ACHN (cell line): Measurements from ENCODE around the gene CNTROB.
"Not testable (repeated sequence)": the region's sequence is repeated elsewhere in the genome, so short reads cannot be mapped to it uniquely, and the experiment has no call there.

Experiments used
- DNase-seq: peaks from one replicate; pipeline ENCODE4 v3.0.0-alpha.2; 2015
- in situ Hi-C: cut with HindIII; loops from 2 replicates; pipeline ENCODE4 v1.10.0; 2017; ENCODE audit warnings: low sequenced_read_pairs, low pct_ligation_motif_present, low pct_unique_long_range_greater_than_20kb

The CNTROB gene

DNA sequence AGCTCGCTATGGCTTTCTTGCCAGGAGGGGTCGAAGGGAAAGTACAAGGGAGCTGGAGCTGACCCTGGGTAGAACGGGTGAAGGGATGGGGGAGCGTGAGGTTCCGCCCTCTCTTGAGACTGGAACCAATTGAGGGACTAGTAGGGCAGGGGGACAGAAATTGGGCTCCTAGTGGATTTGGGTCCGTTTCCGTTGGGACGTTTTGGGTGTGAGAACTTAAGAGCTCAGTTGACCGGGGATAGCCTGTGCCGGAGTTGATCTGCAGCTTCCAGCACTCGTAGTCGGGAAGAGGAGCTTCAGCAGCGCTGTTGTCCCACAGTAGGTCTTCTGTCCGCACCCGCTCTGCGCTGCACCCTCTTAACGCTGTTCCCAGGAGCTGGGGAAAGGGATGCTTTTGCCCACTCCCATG, 481 bp downstream of the CNTROB start:
- in situ Hi-C loops = no loop called here

DNA sequence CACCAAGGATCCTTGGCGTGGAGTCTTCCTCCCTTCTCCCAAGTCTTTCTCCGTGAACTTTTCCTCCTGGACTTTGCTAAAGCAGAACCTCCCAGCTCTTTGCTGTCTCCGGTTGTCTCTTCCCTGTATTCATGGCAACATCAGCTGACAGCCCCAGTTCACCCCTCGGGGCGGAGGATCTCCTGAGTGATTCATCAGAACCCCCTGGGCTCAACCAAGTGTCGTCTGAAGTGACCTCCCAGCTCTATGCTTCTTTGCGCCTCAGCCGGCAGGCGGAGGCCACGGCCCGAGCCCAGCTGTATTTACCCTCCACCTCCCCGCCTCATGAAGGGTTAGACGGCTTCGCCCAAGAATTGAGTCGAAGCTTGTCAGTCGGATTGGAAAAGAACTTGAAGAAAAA, 943 bp downstream of the CNTROB start:
- in situ Hi-C loops = no loop called here
- peak; percentile 73 for DNase-seq

More for the DNA sequence above, 481 bp downstream of the CNTROB start:
- peak; percentile 28 for DNase-seq

DNA sequence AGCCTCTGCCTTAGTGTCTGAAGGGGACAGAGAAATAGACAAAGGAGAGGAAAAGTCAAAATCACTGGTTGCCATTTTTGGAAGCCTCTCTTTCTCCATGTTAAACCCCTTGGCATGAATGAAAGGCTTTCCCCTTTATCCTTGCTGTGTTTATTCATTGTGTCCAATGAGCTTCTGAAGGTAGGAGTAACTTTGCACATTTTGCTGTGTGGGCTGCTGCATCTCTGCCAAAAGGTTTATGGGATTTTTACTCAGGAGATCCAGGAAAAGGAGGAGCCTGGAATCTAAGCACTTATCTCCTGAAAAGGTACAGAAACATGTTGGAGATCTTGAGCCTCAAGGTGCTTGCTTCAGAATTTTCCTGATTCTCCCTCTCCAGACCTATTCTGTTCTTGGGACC, 3.9 kb downstream of the CNTROB start:
- in situ Hi-C loops = no loop called here
- no peak for DNase-seq

DNA sequence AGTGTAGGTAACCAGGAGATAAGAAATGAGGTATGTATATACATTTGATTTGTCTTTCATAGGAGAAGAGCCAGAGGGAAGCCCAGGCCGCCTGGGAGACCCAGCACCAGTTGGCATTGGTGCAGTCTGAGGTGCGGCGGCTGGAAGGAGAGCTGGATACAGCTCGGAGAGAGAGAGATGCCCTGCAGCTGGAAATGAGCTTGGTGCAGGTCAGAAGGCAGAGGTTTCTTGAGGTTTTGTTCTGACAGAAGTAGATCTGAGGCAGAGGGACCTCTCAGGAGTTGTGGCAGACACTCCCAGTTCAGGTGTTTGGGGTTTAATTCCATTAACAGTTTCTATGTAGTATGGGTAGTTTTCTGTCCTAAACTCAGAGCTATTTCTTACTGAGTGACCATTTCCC, 8.0 kb downstream of the CNTROB start:
- no peak for DNase-seq
- in situ Hi-C loops = no loop called here

DNA sequence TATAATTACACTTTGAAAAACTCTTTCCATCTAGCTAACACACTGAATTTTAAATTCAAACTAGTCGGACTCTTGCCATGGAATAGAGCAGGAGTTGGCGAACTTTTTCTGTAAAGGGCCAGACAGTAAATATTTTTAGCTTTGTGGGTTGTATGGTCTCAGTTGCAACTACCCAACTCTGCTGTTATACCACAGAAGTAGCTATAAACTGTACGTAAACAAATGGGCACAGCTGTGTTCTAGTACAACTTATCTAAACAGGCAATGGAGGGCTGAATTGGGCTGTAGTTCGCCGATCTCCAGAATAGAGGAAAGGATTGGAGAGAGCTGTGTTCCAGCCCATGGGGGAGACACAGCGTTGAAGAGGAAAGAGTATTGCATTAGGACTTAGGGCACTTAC, 8.7 kb downstream of the CNTROB start:
- no peak for DNase-seq
- in situ Hi-C loops = no loop called here

DNA sequence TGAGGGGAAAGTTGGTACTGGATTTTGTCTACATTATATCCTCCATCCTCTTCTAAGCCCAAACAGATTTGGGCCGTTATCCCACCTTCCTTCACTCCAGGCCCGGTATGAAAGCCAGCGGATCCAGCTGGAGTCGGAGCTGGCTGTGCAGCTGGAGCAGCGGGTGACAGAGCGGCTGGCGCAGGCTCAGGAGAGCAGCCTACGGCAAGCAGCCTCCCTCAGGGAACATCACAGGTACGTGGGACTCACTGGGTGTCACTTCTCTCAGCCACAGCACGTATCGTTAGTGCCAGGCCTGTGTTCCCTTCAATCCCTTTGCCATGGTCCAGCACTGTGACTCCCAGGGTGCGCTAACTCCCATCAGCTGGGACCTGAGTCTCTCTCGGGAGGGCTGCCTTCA, 11.3 kb downstream of the CNTROB start:
- in situ Hi-C loops = no loop called here
- DNase-seq = no peak

DNA sequence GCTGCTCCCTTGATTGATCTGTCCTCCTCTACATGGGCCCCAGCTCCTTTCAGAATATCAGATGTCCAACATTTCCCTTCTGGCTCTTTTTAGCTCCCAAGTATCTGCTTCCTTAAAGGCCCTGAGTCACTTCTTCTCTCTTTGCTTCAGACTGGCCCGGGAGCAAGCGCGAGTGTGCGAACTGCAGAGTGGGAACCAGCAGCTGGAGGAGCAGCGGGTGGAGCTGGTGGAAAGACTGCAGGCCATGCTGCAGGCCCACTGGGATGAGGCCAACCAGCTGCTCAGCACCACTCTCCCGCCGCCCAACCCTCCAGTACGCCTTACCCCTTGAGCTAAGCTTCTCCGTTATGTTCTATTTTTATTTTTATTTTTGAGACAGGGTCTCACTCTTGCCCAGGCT, 12.3 kb downstream of the CNTROB start:
- no peak for DNase-seq
- in situ Hi-C loops = no loop called here

DNA sequence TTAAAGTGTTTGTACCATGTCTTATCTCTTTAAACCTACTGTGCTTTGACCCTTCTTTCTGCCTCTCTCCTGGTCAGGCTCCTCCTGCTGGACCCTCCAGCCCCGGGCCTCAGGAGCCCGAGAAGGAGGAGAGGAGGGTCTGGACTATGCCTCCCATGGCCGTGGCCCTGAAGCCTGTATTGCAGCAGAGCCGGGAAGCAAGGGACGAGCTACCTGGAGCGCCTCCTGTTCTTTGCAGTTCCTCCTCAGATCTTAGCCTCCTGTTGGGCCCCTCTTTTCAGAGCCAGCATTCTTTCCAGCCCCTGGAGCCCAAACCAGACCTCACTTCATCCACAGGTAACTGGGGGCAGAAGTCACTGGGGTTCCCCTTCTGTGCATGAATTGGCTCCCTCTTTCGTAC, 13.6 kb downstream of the CNTROB start:
- in situ Hi-C loops = no loop called here

DNA sequence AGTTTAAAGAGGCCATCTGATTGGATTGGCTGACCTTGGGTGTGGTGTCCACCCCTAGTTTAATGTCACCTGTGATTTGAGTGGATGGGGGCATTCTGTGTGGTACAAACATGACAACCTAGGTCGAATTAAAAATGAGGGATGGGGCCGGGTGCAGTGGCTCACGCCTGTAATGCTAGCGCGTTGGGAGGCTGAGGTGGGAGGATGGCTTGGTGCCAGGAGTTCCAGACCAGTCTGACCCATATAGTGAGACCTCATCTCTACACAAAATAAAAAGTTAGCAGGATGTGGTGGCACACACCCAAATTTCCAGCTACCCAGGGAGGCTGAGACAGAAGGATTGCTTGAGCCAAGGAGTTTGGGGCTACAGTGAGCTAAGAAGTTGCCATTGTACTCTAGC, 14.4 kb downstream of the CNTROB start:
- DNase-seq = no peak
- in situ Hi-C loops = no loop called here

More for the DNA sequence above, 13.6 kb downstream of the CNTROB start:
- no peak for DNase-seq

DNA sequence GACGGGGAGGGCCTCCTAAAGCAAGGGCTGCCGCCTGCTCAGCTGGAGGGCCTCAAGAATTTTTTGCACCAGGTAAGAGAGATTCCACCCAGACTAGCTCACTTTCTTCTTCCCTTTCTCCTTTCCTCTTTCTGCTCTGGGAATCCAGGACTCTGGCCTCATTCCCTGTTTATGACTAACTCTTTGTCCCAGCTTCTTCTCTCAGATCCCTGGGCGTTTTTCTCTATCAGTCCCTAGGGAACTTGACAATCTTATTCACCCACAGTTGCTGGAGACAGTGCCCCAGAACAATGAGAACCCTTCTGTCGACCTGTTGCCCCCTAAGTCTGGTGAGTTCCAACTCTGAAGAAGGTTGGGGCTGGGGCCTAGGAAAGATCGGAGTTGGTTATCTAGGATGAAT, 15.6 kb downstream of the CNTROB start:
- in situ Hi-C loops = no loop called here
- DNase-seq = no peak

DNA sequence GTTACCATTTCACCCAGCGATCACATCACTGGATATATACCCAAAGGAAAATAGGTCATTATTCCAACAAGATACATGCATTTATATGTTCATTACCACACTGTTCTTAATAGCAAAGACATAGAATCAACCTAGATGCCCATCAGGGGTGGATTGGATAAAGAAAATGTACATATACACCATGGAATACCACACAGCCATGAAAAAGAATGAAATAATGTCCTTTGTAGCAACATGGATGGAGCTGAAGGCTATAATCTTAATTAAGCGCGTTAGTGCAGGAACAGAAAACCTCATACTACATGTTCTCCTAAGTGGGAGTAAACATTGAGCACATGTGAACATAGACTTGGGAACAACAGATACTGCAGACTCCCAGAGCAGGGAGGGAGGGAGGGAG, 18.6 kb downstream of the CNTROB start:
- no peak for DNase-seq
- in situ Hi-C loops = no loop called here

DNA sequence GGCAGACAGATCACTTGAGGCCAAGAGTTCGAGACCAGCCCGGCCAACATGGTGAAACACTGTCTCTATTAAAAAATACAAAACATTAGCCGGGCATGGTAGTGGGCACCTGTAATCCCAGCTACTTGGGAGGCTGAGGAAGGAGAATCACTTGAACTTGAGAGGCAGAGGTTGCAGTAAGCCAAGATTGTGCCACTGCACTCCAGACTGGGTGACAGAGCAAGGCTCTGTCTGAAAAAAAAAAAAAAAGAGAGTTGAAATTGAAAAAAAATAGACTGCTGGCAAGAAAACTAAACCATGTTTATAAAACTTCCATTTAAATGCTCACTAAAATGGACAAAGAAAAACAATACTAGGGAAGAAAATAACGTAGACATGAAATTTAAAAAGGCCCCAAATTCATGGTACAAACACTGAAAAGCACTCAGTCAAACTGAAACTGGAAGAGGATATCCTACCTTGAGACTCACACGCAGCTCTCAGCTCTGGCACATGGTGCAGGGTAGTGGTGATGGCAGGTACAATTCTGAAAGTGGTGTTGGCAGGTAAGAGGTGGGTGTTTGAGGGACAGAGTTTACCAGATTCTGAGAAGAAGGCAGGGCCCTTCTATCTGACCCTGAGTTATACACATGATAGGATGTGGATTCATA, 19.3 kb downstream of the CNTROB start:
- DNase-seq = no peak
- in situ Hi-C loops = no loop called here

DNA sequence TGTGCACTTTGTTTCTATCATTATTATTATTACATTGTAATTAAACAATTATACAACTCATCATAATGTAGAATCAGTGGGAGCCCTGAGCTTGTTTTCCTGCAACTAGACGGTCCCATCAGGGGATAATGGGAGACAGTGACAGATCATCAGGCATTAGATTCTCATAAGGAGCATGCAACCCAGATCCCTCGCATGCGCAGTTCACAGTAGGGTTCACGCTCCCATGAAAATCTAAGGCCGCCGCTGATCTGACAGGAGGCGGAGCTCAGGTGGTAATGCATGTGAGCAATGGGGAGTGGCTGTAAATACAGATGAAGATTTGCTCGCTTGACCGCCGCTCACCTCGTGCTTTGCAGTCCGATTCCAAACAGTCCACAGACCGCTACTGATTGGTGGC, 21.3 kb downstream of the CNTROB start:
- in situ Hi-C loops, DNase-seq: not testable (repeated sequence)

DNA sequence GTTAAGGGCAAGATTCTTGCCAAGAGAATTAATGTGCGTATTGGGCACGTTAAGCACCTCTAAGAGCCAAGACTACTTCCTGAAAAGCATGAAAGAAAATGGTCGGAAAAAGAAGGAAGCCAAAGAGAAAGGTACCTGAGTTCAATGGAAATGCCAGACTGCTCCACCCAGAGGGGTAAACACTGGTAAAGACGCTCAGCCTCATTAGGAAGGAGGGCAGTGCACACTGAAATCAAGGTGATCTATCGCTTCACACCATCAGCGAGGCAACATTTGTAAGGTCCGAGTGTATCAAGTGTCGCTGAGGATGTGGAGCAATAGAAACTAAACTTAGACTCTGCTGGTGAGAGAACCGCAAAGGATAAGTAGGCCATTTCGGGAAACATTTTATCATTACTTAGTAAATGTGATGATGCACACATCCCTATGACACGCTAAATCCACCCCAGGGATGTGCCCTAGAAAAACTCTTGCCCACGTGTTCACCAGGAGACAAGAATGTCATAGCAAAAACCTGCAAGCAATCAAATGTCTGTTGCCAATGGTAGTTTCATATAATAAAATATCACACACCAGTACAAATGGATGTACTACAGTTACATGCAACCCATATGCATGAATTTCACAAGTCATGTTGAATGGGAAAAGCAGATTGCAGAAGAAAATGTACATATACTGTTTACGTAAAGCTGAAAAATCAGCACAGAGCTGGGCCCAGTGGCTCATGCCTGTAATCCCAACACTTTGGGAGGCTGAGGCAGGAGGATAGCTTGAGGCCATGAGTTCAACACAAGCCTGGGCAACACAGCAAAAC, 23.6 kb downstream of the CNTROB start:
- DNase-seq = no peak
- in situ Hi-C loops = no loop called here

DNA sequence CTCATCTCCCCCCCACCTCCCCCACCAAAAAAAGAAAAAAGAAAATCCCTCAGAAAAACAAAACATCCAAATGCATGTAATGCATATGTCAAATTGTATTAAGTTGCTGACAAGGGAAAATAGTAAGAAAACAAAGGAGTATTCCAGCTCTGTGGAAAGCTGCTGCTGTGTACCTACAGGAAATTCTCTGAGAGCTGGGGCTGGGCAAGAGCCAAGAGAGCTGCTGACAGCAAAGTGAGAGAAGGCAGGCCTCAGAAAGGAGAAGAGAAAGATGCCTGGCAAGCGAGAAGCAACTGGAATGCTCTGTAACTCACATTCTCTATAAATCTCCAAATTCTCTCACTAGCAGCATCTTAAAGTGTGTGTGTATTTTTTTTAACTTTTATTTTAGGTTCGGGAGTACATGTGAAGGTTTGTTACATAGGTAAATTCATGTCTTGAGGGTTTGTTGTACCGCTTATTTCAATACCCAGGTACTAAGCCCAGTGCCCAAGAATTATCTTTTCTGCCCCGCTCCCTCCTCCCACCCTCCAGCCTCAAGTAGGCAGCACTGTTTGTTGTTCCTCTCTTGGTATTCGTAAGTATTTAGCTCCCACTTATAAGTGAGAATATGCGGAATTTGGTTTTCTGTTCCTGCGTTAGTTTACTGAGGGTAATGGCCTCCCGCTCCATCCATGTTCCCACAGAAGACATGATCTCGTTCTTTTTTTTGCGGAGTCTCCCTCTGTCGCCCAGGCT, 24.4 kb downstream of the CNTROB start:
- in situ Hi-C loops = no loop called here
- DNase-seq = no peak

DNA sequence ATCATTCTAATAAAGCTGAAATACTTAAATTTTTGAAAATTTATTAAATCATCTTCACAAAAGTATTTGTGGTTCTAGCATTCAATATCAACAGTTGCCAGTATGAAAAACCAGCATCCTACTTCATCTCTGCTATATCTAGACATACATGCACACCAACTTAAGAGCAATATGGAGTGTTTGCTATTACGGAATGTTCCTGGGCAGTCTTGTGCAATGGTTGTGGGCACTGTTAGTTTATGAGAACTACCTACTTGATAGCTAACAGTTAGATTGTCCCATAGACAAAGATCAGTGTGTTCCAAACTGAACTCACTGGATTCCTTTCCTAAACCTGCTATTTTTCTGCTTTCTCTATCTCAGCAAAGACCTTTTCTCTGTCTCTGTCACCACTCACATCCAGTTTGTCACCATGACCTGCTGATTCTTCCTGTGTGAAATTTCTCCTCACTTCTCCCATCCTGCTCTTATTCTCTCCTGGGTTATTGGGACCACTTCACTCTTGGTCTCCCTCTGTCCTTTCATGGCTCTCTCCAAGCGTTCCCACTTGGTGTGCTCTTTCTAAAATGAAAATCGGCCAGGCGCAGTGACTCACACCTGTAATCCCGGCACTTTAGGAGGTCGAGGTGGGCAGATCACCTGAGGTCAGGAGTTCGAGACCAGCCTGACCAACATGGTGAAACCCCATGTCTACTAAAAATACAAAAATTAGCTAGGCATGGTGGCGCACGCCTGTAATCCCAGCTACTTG, 27.7 kb downstream of the CNTROB start:
- in situ Hi-C loops = no loop called here
- no peak for DNase-seq

DNA sequence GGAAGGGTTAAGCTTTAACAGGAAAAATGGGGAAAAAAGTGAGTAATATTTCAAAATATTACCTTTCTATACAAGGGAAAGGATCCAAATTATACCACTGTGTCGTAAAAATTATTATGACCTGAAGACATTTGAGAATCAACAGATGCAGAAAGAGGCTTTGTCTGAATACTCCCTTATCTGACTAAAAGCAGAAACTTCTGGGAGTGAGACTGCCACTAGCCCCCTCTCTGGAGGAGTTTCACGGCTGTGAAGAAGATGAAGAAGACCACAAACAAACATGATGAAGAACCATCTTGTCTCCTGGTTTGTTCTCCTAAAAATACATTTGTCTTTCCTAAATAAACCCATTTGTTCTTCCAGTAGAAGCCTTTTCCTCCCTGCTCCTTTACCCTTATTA, 29.4 kb downstream of the CNTROB start:
- DNase-seq = no peak
- in situ Hi-C loops = no loop called here

DNA sequence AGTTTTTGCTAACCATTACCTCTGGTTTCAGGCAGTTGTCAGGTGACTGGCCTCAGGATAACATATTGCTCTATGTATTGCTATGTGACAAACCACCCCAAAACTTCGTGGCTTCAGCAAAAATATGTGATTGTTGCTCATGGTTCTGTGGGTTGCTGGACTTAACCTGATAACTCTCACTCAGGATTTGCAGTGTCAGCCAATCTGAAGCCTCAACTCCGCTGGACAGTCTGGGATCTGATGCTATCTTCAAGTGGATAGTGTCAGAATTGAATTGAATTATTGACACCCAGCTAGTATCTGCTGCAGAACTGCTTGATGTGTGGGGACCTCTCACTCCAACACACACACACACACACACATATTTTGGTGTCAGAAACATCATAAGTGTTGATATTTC, 35.7 kb downstream of the CNTROB start:
- in situ Hi-C loops = no loop called here
- no peak for DNase-seq

DNA sequence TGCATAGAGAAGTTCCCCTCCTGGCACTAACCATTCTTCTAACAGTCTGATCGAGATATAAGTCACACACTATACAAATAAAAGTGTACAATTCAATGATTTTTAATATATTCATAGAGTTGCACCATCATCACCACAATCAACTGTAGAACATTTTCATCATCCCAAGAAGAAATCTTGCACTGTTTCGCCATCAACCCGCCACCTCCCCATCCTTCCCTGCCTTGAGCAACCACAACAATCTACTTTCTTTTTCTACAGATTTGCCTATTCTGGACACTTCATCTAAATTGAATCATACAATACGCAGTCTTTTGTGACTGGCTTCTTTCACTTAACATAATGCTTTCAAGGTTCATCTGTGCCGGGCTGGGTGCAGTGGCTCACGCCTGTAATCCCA, 37.4 kb downstream of the CNTROB start:
- no peak for DNase-seq
- in situ Hi-C loops = no loop called here
